Keratinocyte (primary cell): ENCODE results near the gene CEP68.

Experiments
- CTCF ChIP-seq, 3 experiments: IDR thresholded peaks in 1 of 3; conservative IDR thresholded peaks in 1 of 3; optimal IDR thresholded peaks in 1 of 3; 2 replicates in 2 of 3; 3 replicates in 1 of 3; pipeline versions ENCODE3 to v1.5.1; 2011; ENCODE audit warnings: low read length in 3 of 3, mild to moderate bottlenecking in 3 of 3, moderate library complexity in 2 of 3, control low read depth in 1 of 3, inconsistent platforms in 1 of 3; ENCODE audit not compliant: insufficient read depth in 2 of 3; ENCODE audit errors: extremely low read depth in 1 of 3
- EZH2 ChIP-seq: IDR thresholded peaks from one replicate; pipeline ENCODE4 v1.6.1; 2012; ENCODE audit warnings: inconsistent platforms, mild to moderate bottlenecking, low read length, moderate library complexity

GRCh38 chr2:65031341-65032018, 24.7 kb upstream of the CEP68 start:
- TF ChIP-seq CTCF (optimal IDR thresholded peaks at IDR 0.05 in 1 of 3, IDR thresholded peaks at IDR 0.05 in 1 of 3, conservative IDR thresholded peaks at IDR 0.05 in 1 of 3; ENCODE audit: extremely low read depth in 1 of 3, insufficient read depth in 2 of 3, low read length in 3 of 3) (no peak), EZH2 (no peak)
